GM18861 (cell line): ENCODE results near the gene SNRK.

ENCODE experiments used
- ATAC-seq: cut with Tn5 transposase; IDR thresholded peaks from one replicate; pipeline ENCODE4 v1.9.1; 2021; ENCODE audit not compliant: unreplicated experiment

SNRK gene

DNA sequence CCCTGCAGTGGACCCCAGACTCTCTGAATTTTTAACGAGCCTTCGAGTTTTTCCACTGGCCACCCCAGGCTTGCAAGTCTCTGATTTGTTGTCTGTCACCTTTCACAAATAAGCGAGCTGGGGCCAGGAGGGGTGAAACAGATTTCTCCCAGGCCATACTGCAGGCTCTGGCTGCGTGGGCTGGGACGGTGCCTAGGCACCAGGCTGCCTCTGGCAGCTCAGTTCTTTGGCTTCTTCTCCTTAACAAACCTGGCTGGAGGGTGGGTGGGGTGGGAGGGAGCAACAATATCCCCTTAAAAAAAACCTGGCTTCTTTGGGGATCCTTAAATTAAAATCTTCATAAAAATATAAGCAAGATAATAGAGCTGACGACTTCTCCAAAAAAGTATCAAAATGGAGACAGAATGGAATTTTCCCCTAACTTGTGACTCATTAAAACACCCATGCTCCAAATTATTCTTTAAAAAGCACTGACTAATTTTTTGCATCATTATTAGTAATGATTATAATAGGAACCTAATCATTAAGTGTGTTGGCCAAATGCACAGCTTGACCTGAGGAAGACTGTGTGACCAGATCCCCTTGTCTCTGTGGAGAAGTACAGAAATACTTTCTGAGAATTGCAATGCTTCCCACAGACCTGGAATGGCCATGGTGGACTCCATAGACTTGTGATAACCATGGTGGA is 84.1 kb downstream of the SNRK start:
- no peak for ATAC-seq

DNA sequence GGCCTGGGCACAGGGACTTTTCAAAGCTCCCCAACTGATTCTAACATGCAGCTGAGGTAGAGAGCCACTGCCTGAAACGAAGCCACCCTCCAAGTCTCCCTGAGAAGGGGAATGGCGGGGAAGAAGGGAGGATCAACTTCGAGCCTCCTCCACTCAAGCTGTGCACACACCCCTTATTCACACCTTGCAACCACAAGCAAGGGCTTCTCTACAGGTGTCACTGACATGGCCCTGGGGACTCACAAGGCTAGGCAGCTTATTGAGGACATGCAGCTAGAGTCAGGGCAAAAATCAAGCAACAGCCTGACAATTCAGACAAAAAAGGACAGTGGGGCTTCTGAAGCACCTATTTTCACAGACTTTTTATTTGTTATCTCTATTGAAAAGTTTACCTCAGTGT is 85.2 kb downstream of the SNRK start:
- no peak for ATAC-seq

DNA sequence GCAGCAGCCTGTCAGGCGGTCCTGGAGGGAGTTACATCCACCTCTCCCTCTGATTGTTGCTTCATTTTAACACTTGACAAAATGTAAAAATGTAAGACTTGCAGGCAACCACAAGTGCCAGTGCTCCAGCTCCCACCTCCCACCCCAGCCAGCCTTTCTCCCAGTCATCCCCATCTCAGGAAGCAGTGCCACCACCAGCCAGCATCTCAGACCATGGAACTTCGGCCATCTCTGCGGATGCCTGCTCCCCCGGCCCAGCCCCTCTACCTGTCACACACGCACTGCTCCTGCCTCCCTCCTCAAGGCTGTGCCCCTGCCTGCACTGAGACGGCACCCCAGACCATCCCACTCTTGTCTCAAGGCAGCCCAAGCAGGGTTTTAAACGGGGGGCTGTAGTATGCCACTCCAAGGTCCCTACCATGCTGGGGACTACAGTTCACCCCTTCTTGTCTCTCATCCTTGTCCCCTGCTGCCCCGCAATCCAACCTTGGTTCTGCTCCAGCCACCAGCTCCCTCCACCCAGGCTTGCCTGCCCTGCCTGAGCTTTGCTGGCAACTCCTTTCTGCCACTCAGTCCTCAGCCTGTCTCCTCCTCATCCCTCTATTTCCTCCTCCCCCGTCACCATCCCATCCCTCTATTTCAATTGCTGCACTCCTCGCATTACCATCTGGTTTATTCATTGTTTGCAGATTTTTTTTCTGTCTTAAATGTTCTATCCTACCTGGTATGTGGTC is 85.8 kb downstream of the SNRK start:
- ATAC-seq: no peak

GRCh38 chr3:43372809-43373559 is 86.6 kb downstream of the SNRK start:
- ATAC-seq: no peak

DNA sequence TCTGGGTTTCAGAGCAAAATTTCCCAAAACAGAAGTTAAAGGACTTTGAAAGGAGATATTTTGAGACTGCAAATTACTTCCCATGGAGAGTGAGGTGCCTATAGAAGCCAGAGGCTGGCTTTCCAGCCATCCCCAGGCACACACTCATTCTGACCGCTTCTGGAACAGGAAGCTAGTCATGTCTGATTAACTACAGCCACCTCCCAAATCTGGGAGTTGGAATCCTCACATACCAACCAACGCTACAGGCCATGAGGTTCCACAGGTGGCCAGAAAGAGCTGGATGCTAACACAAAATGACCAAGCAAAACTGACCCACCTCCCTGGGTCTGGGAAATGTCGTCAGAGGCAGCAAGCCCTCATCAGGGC is 87.2 kb downstream of the SNRK start:
- ATAC-seq: no peak

DNA sequence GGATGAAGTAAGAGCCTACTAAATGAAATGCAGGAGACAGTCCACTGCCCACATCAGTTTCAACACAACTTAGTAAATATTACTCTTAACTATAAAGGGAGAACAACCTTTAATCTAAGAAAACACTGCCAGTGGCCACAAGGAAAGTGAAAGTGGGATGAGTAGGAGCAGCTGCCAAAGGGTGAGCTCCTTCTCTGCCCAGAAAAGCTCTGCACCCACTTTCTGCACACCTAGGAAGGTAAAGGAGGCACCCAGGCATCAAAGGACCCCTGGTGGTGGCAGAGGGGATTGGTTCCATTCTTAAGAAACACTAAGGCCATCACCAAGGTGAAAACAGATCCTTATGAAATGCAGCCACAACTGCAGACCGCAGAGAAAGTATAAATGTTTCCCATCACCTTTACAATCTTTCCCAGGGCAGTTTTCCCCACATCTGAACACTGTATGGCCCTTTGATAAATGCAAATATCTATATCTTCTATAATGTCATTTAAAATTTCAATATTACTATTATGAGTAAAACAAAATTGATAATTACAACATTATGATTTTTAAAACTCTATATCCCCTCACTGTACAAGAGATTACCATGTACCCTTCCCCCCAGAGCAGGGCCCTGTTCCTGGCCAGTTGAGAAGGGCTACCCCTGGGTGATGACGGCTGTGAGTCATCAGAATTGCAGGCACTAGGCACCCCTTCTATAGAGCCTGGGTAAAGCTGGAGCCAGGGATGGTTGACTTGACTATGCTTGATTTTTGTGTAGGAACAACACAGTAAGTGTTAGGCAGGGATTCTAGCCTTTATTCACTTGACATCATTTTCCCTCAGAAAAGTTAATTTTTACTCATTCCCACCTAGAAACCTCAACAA is 92.0 kb downstream of the SNRK start:
- no peak for ATAC-seq

DNA sequence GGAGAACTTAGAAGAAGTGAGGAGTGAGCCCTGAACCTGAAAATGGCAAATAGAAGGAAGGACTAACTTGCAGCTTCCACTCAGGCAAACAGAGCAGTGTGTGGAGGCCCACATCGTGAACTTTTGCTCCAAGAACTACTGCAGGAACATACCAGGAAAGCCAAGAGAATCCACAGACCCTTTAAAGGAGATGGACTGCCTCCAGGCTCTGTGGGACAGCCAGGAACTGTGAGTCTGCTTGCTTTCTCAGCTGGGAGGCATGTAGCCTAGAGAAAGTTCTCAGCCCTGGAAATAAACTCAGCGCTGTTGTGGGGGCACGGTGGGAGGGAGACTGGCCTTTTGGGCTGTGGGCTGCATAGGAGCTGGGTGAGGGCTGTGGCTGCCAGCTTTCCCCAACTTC is 93.0 kb downstream of the SNRK start:
- ATAC-seq: no peak

- ATAC-seq: no peak
These were observed 101.8 kb downstream of the SNRK start for GRCh38 chr3:43388175-43388574.

- no peak for ATAC-seq
These were observed 102.6 kb downstream of the SNRK start for GRCh38 chr3:43388915-43389314.

DNA sequence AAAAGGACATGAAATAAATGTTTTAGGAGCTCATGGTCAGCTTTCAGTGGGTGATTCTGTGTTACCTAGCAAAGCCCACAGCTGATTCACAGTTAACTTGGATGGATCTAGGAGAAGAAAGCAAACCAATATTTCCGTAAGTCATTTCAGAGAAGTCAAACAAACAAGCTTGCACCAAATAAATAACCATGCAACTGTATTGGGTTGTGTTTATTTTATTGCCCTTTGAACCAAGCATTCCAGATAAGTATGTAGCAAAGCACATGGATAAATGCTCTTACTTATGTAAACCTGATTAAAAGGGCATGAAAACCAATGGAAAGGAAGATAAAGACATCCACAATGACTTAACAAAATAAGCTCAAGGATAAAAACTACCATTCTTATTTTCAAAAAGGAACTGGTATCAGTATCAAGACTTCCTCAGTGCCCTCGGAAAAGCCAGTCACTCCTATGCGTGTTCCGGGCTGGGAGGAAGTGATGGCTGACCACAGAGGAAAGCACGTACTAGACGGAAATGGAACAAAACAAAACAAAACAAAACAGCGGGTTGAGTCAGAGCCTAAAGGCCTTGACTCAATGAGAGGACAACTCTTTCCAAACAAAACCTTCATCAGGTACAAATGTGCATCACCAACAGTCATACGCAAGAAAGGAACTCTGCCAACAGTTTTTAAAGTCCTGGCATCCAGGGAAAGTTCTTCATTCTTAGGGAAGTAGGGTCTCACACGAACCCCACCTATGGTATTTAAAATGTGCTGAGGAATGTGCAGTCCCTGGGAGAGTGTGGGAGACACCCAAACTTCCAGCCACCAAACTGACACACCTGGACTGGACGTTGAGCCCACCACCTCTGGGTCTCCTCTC is 103.3 kb downstream of the SNRK start:
- peak; percentile 39 for ATAC-seq

DNA sequence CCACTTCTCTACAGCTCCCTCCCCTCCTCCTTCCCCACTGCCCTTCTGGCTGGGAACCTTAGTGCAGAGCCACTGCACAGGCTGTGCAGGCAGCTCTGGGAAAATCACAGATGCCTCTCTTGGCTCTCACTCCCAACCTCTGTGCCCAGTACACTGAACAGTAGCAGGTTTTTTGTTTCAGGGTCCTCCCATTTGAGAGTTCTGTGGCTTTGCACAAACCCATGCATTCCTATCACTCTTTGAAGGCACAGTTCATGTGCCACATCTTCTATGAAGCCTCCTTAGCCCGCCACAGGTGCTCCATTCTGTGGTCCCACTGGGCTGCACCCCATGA is 103.9 kb downstream of the SNRK start:
- ATAC-seq: no peak

GRCh38 chr3:43391621-43392020 is 105.3 kb downstream of the SNRK start:
- ATAC-seq: no peak

DNA sequence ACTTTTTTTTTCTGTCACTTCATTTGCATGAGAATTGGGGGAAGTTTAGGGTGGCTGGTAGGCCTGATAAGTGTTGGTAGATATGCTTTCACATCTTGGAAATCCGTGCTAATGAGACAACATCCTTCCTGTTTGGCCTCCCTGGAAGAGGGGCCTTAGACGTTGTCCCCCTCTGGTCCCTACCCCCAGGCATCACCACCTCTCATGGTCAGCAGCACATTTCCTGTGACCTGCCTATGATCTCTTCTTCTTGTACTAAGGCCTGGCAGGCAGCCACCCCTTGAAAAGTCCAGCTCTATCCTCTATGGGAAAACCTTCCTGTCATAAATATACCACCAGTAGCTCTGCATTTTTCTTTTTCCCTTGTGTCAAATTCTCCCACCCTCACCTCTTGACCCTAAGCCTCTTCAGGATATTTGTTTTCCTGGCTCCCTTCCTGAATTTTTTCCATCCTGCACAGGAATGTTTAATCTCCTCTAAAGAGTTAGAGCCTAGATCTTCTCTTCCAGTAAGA is 107.8 kb downstream of the SNRK start:
- ATAC-seq: no peak

DNA sequence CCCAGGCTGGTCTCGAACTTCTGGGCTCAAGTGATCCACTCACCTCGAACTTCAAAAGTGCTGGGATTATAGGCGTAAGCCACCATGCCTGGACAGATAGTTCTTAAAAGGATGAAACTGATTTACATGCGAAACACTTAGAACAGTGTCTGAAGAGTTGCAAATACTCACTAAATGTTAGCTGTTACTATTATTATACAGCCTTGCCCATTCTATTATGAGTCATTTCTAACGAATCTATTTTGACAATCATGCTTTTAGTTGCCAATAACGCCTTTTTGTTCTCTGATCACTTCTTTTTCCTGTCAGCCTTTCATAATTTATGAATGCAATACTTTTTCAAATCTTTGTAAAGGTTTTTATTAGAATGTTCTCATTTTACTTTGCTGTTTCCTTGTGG is 112.7 kb downstream of the SNRK start:
- no peak for ATAC-seq

- ATAC-seq: no peak
These were observed 113.8 kb downstream of the SNRK start for GRCh38 chr3:43400167-43400566.
